HepG2 (cell line): ENCODE measurements around the gene ELAVL2.

Experiments used
- USF2 ChIP-seq, 2 experiments: sonication (generic) in 1 of 2; formaldehyde crosslinking in 1 of 2; IDR thresholded peaks; 2 replicates each; pipeline versions ENCODE4 v1.5.1 to v1.6.1; 2011 to 2020; ENCODE audit warnings: borderline replicate concordance in 1 of 2, low read depth in 1 of 2, low read length in 1 of 2, mild to moderate bottlenecking in 1 of 2, missing genetic modification reagents in 1 of 2, moderate library complexity in 1 of 2
- ZHX1 ChIP-seq: sonication (generic); formaldehyde crosslinking; IDR thresholded peaks from 2 replicates; pipeline ENCODE4 v1.8.1; 2022; ENCODE audit warnings: low read depth, mild to moderate bottlenecking, missing genetic modification reagents
- ZNF251 ChIP-seq: sonication (generic); formaldehyde crosslinking; IDR thresholded peaks from 2 replicates; pipeline ENCODE4 v1.9.0; 2021; ENCODE audit warnings: mild to moderate bottlenecking, missing genetic modification reagents
- ZNF530 ChIP-seq: sonication (generic); formaldehyde crosslinking; IDR thresholded peaks from 2 replicates; pipeline ENCODE4 v1.5.0; 2020; ENCODE audit warnings: low read depth, mild to moderate bottlenecking, missing genetic modification reagents

- TF ChIP-seq USF2 (IDR thresholded peaks at IDR 0.05; ENCODE audit: low read depth, low read length) = no peak
- no peak for TF ChIP-seq USF2 (CRISPR knock-in tag; IDR thresholded peaks at IDR 0.05; ENCODE audit: borderline replicate concordance)
- no peak for TF ChIP-seq ZHX1 (CRISPR knock-in tag)
- no peak for TF ChIP-seq ZNF251 (CRISPR knock-in tag)
- no peak for TF ChIP-seq ZNF530 (CRISPR knock-in tag)
Measured at GRCh38 chr9:23644896-23645295, 181.1 kb downstream of the ELAVL2 start.
